ENCODE data around the gene CORIN.
"Not testable (repeated sequence)": the region's sequence is repeated elsewhere in the genome, so short reads cannot be mapped to it uniquely, and the experiment has no call there.

The CORIN gene

DNA sequence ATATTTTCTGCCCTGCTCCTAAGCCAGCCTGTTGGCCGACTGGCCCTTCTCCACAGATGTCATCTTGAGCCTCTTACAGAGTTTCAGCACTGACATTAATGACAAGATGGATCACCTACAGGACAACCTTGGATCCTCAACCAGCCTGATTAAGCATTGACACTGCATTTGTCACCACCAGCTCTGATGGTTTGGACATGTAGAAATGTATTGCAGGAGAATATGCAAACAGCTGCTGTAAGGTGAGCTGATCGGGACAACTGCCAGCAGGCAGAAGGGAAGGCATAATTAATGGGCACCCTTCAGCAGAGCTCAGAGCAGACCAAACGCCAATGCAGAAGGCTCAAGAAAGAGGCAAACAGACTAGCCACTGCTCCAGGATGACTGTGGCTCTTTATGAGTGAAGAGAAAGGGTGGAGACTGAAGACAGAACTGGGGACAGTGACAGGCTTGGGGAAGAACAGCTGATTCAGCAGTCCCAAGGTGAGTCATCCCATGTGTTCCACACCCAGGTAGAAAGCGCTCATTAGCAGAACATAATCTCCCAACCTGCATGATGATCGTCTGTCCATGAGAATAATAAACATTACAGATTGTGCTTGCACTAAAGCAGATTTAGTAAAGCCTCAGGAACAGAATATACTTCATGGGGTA lies 6.7 kb downstream of the CORIN start:
- FAIRE-seq: no peak

DNA sequence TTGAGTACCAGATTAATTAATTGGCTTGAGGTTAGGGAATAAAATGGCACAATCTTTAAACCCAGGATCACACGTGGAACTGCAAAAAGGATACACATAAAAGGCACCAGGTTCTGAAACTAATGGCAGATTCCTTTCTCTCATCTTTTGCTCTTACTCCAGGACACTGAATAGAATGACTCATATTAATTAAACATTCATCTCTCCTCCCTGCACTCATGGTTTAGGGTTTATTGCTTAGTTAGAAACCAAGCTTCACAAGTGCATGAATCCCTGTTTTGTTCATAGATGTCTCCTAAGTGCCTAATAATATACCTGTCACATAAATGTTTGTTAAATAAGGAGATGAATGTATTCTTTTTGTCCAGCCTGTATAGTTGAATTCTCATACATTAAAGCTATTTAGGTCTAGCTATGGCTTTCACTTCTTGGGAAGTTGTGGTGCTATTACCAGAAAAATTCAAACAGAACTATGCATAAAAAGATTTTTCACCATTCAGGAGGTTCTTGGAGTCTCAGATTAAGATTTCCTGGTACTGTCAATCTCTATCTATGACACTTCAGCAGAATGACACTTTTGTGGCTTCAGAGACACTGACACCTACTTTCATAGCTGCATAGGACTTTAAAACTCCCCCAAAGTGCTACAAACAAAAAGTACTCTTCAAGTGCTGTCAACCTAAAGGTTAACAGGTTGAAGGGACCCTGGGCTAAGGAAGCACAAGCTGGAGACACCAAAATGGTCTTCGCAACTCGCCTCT lies 7.4 kb downstream of the CORIN start:
- no peak for FAIRE-seq

DNA sequence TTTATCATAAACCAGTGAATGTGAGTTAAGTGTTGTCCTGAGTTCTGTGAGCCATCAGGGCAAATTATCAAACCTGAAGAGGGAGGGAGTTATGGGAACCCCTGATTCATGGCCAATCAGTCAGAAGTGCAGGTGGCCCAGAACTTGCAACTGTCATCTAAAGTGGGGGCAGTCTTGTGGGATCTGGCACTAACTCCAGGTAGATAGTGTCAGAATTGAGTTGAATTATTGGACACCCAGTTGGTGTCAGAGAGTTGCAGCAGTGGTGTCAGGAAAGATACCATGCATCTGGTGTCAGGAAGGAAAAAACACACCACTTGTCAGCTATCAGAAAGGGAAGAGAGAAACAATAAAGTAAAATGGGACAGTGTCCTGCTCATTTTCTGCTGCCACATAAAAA lies 8.4 kb downstream of the CORIN start:
- no peak for FAIRE-seq

DNA sequence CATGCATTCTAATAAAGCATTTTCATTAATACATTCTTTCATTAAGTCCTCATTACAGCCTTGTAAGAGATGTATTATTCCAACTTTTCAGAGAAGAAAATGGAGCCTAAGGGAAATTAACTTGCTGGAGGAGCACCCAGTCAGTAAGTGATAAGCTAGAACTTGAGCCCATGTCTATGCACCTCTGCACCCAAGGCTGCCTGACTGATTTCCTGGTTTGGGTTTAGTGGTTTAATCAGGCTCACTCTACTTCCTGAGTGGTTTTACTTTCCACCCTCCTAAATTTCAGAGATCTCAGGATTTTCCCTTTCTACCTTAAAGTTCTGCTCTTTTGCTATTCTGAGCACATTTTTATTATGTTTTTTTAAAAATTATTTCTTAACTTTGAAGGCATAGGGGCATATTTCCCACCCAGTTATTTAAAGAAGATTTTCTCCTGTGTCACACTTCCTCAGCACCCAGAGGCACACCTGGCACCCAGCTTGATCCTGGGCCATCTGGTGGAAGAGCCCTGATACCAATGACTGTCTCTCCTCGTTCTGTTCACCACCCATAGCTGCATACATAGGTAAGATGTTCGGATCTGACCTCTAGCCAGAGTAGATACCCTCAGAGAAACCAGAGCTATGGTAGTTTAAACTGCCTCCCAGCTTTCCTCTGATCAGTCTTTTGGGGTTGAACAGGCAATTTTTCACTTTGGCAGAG lies 10.4 kb downstream of the CORIN start:
- FAIRE-seq: no peak

GRCh38 chr4:47824840-47825239 lies 13.0 kb downstream of the CORIN start:
- no peak for FAIRE-seq

GRCh38 chr4:47819178-47819577 lies 18.7 kb downstream of the CORIN start:
- no peak for FAIRE-seq

- no peak for FAIRE-seq
These were observed 20.6 kb downstream of the CORIN start for GRCh38 chr4:47817275-47817674.

DNA sequence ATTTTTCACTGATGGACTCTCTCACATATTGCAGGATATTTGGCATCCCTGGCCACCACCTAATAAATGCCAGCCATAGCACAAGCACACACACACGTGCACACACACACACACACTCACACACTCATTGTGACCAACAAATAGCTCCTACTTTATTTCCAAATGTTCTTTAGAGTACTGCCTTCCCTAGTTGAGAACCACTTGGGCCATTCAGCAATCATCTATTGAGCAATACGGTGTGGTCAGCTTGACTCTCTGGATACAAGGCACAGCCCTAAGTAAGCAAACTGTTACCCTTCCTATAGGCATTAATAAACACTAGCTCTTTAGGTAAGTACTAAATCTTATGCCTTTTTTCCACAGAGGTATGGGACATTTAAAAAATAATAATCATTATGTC lies 21.1 kb downstream of the CORIN start:
- FAIRE-seq: no peak

- FAIRE-seq: no peak
These were observed 23.1 kb downstream of the CORIN start for GRCh38 chr4:47814618-47815295.

DNA sequence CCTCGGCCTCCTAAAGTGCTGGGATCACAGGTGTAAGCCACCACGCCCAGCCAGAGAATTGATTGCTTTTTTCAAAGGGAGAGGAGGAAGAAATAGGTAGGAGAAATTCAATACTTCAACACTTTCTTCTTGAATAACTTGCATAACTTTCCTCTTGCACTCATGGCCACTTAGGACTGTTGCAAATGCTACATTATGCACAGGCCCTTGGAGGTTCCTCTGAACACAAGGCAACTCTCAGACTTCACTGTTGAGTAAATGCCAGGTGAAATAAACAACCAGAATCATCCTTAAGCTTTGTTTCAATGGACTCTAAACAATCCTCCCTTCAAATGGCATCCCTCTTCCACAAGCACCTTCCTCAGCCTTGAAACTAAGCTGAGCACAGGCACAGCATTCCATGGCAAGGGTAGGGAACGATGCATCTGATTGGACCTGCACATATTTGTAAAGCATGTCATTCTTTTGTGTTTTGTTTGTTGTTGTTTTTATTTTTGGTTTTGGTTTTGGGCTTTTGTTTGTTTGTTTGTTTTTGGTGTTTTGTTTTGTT lies 28.1 kb downstream of the CORIN start:
- FAIRE-seq: no peak

DNA sequence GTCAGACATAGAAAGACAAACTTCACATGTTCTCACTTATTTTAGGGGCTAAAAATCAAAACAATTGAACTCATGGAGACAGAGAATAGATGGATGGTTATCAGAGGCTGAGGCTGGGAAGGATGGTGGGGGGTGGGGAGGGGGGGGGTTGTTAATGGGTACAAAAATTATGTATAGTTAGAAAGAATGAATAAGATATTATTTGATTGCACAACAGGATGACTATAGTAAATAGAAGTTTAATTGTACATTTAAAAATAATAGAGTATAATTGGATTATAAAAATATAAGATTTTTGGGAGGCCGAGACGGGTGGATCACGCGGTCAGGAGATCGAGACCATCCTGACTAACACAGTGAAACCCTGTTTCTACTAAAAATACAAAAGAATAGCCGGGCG lies 33.3 kb downstream of the CORIN start:
- no peak for FAIRE-seq

- no peak for FAIRE-seq
These were observed 36.3 kb downstream of the CORIN start for GRCh38 chr4:47801481-47802002.

GRCh38 chr4:47798165-47798564 lies 39.7 kb downstream of the CORIN start:
- FAIRE-seq: no peak

GRCh38 chr4:47791965-47792364 lies 45.9 kb downstream of the CORIN start:
- no peak for FAIRE-seq

GRCh38 chr4:47790105-47790504 lies 47.8 kb downstream of the CORIN start:
- no peak for FAIRE-seq

GRCh38 chr4:47788126-47788525 lies 49.7 kb downstream of the CORIN start:
- FAIRE-seq: no peak

DNA sequence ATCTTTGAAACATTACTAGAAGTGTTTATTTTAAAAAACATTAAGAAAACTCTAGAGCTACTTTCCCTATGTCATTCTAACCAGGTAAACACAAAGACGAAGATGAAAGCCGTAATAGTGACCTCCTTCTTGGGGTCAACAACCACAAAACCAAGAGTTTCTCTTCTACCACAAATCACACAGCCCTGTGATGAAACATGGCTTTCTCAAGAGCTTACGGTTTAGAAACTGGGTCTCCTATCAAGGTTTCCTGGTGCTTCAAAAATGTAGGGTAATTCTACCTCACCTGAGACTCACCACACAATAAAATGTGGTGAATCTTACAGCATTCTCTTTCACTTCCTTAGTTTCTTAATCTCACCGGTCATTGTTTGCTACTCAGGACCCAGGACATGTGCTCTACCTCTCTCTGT lies 50.9 kb downstream of the CORIN start:
- FAIRE-seq: no peak

DNA sequence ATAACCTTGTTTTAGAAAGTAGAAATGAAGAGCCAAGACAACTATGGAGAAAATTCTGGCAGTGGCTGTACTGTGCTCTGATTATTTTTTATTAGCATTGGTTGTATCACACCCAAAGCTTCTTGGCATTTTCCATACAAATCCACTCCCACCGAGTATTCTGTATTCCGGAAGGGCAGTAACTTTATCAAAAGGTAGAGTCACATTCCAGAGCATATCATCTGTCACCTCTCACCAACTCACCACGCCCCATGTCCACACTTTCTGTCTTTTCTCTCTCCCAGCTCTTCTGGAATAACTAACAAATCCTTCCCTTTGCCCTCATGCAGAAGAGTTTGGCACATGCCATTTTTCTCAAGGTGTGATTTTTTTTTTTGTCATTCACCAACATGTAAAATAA lies 52.7 kb downstream of the CORIN start:
- no peak for FAIRE-seq

GRCh38 chr4:47784222-47784621 lies 53.6 kb downstream of the CORIN start:
- FAIRE-seq: no peak

DNA sequence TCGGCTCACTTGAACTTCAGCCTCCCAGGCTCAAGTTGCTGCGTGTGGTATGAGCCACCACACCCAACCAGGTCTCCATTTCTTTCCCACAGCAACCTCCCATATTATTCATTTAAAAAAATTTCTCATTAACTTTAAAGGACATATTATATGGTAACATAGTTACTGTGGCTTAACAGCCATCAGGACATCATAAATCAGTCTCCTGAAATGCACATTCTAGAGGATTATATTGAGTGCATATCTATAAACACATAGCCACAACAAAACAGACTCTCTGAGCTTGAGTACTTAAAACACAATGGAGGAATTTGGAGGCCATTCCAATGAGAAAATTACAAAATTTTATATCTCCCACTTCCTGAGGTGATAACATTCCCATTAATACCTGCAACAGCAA lies 61.5 kb downstream of the CORIN start:
- FAIRE-seq: no peak

GRCh38 chr4:47774079-47774478 lies 63.8 kb downstream of the CORIN start:
- no peak for FAIRE-seq

DNA sequence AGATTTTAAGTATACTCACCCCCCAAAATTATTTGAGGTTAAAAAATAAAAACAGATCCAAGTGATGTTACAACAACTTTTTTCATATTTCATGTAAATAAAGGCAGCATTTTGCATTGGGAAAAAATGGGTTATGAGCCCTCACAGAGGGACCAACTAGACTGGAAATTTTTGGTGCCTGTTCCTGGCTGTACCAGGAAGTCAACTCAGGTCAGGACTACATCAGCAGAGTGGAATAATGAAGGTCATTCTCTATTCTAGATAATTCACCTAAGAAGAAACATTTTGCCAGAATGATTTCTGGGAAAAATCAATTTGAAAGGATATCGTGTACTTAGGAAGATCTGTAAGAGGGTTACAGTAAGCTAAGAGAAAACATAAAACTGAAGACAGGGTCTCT lies 66.8 kb downstream of the CORIN start:
- no peak for FAIRE-seq

- FAIRE-seq: not testable (repeated sequence)
These were observed 69.9 kb downstream of the CORIN start for GRCh38 chr4:47767956-47768355.
